Retinal pigment epithelial cell (primary cell): ENCODE data around the gene SCN5A.

Source experiments
- DNase-seq: peaks from one replicate; pipeline ENCODE4 v3.0.0-alpha.2; 2010; ENCODE audit warnings: low read depth
- H3K4me3 ChIP-seq: 2 replicates; pipeline ENCODE4 v1.5.1; 2011; ENCODE audit warnings: mild to moderate bottlenecking, low read length, control low read depth, moderate library complexity
- CTCF ChIP-seq: conservative IDR thresholded peaks from 2 replicates; pipeline ENCODE4 v1.5.1; 2011; ENCODE audit warnings: low read depth, low read length, control low read depth, inconsistent platforms

Gene SCN5A

DNA sequence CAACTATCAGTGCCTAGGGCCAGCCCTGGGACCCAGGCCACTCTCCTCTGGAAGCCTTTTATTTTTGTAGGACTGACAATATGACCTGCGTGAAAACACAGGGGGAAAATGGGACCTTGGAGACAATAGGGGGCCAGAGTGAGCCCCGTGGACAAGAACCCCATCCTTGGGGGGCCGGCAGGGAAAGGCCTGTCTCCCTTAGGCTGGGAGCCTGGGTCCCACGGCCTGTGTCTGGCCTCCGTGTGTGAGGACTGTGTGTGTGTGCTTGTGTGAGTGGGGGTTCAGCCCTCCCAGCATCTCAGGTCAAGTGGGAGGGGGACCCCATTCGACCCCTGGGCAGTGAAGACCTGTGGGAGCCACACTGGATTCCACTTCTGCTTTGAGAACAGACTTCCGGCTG, 100.0 kb downstream of the SCN5A start:
- no peak for DNase-seq
- TF ChIP-seq CTCF: no peak

GRCh38 chr3:38549082-38549481, 100.4 kb downstream of the SCN5A start:
- H3K4me3 ChIP-seq: no peak overlapping the region
- no peak for DNase-seq
- no peak for TF ChIP-seq CTCF

More for the DNA sequence above, 100.0 kb downstream of the SCN5A start:
- H3K4me3 ChIP-seq: no peak overlapping the region

- H3K4me3 ChIP-seq: no peak overlapping the region
- no peak for TF ChIP-seq CTCF
- no peak for DNase-seq
Observed at GRCh38 chr3:38548154-38548931, 101.1 kb downstream of the SCN5A start.

- no peak for DNase-seq
- no peak overlapping the region for H3K4me3 ChIP-seq
- no peak for TF ChIP-seq CTCF
Observed at GRCh38 chr3:38545983-38546382, 103.5 kb downstream of the SCN5A start.

DNA sequence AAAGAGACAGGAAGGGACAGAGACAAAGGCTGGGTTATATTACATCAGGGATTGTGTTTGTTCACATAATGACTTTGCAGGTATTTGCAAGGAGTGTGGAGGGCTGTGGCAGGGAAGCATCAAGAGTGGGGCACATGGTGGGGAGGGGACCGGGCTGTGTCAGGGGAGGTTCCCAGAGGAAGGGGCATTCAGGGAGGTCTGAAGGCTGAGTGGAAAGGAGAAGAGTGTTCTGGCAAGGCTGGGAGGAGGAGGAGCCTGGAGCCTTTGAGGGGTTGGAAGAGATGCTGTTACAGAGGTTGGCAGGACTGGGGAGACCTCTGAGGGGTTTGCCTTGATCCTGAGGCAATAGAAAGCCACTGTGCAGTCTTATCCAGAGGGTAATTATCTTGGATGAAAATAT, 103.9 kb downstream of the SCN5A start:
- TF ChIP-seq CTCF: no peak
- H3K4me3 ChIP-seq: no peak overlapping the region

GRCh38 chr3:38544926-38545325, 104.6 kb downstream of the SCN5A start:
- no peak for DNase-seq
- no peak overlapping the region for H3K4me3 ChIP-seq
- TF ChIP-seq CTCF: no peak

More for the DNA sequence above, 103.9 kb downstream of the SCN5A start:
- DNase-seq: no peak

DNA sequence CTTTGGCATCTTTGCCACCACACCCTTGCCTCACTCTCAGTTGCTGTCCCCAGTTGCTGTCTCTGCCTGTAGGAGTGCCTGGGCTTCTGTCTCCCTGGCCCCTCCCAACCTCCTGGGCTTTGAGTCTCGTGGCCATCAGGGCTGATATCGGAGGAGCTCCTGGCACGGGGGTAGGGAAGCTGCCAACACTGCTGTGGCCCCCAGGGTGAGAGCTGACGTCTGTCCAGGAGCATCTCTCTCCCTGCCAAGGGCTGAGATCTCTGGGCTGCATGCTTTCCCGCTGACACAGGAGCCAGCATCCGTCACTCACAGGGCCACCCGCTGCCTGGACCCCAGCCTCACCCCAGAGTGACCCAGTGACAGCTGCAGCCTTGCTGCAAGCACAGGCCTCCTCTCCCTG, 105.9 kb downstream of the SCN5A start:
- DNase-seq: no peak
- no peak overlapping the region for H3K4me3 ChIP-seq
- no peak for TF ChIP-seq CTCF
